Cardiac fibroblast (primary cell): Measurements from ENCODE around the gene AFF1.
"Not testable (repeated sequence)": the region's sequence is repeated elsewhere in the genome, so short reads cannot be mapped to it uniquely, and the experiment has no call there.

ENCODE experiments used
- DNase-seq, 2 donors: peaks; one replicate each; pipeline versions ENCODE4 v3.0.0 to v3.0.0-alpha.2; 2010; ENCODE audit warnings: low read depth in 2 of 2
- H3K4me3 ChIP-seq, 2 donors: replicated peaks in 1 of 2; 1 replicate in 1 of 2; 2 replicates in 1 of 2; pipeline ENCODE4 v1.5.1; 2011; ENCODE audit warnings: low read depth in 2 of 2, low read length in 2 of 2, mild to moderate bottlenecking in 2 of 2, moderate library complexity in 1 of 2
- CTCF ChIP-seq: IDR thresholded peaks from one replicate; pipeline ENCODE4 v1.5.1; 2011; ENCODE audit warnings: low read depth, mild to moderate bottlenecking, low read length, inconsistent platforms

Gene AFF1

GRCh38 chr4:87035881-87036509, 101.2 kb downstream of the AFF1 start:
- no peak overlapping the region for H3K4me3 ChIP-seq
- DNase-seq, result no peak
- no peak for TF ChIP-seq CTCF

DNA sequence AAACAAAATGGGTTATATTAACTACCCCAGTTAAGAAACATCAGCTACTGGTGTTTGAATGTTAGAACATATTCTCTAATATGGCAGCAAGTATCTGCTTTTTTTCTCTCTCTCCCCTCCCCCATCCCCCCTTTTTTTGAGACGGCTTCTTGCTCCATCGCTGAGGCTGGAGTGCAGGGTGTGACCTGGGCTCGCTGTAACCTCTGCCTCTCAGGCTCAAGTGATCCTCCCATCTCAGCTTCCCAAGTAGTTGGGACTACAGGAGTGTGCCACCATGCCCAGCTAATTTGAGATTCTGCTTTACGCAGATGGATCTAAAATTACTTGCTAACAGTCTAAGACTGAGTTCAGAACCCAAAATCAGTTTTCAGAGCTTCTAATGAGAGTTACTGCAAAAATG, 101.9 kb downstream of the AFF1 start:
- TF ChIP-seq CTCF, result no peak
- no peak overlapping the region for H3K4me3 ChIP-seq
- no peak for DNase-seq

GRCh38 chr4:87037171-87037570, 102.4 kb downstream of the AFF1 start:
- peak in 1 of 2 donors; percentile 41 for DNase-seq
- H3K4me3 ChIP-seq, result not testable (repeated sequence)

GRCh38 chr4:87037671-87038334, 103.0 kb downstream of the AFF1 start:
- DNase-seq, result peak in 1 of 2 donors; percentile 26
- no peak overlapping the region for H3K4me3 ChIP-seq

DNA sequence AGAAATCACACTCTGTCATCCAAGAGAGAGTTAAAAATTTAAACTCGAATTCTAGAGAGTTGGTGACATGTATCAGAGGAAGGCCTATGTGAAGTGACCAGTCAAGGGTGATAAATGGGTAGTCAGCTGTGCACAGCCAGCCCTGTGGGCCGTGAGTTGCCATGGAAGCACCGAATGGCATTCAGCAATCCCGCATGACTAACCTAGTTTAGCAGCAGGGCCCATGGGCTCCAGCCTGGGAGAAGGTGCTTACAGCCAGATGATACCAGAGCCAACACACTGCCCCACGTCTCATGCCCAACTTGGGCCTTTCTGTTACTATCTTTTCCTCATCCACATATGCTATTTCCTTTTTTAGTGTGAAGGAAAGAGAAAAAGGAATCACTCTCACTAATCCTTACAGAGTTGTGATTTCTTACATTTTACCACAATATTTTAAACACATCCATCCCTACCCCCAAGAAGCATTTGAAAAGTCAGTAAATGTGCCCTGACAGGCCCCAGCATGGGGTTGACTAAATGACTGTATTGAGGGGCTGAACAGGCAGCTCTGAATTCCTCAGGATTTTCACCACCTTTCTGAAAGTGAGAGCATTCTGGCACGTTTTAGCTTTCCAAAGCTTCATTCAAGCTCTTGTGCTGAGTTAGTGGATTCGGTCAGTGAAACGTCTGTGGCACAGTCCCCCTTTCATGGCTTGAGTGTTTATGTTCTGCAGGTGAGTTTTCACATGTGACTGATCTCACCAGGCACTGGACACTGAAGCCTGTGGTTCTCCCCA, 104.2 kb downstream of the AFF1 start:
- TF ChIP-seq CTCF, result no peak
- DNase-seq, result peak; percentile 83 to 91
- no peak overlapping the region for H3K4me3 ChIP-seq

More at GRCh38 chr4:87037671-87038334, 103.0 kb downstream of the AFF1 start:
- no peak for TF ChIP-seq CTCF

DNA sequence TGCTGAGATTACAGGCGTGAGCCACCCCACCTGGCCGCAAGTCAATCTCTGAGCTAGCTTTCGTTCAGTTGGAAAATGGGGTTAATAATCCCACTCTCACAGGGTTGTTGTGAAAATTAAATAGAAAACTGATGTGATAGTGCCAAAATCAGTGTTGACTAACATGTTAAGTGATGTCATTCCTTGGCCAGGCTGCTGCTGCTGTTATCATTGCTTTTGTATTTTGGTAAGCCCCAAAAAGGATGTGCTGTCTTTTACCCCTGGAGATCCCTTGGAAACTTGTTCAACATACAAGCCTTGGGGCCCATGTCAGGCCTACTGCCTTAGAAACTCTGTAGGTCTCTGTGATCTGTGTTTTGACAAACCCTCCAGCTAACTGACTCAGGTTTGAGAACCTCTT, 106.3 kb downstream of the AFF1 start:
- no peak overlapping the region for H3K4me3 ChIP-seq
- DNase-seq, result peak; percentile 69 to 71
- TF ChIP-seq CTCF, result no peak

- no peak overlapping the region for H3K4me3 ChIP-seq
- no peak for TF ChIP-seq CTCF
- no peak for DNase-seq
Measured at GRCh38 chr4:87042221-87042620, 107.4 kb downstream of the AFF1 start.
